AG04450 (cell line): Measurements from ENCODE around the gene VWA3A. TPM values are rescaled to one million over a fixed set of nuclear protein-coding genes. Genes with fewer than 3 reads are reported as not detected.

Source experiments
- CTCF ChIA-PET: fragments of 300-600, 350-600 bp; formaldehyde crosslinking; extraction: SDS; loops from one replicate; lab custom pipeline; 2022; ENCODE audit warnings: antibody characterized with exemption, inconsistent platforms; lab: Charles Lee
- POLR2A ChIA-PET: fragments of 350-600 bp; formaldehyde crosslinking; extraction: SDS; loops from one replicate; lab custom pipeline; 2021; ENCODE audit warnings: antibody characterized with exemption, inconsistent platforms; lab: Yijun Ruan, JAX
- DNase-seq: peaks from one replicate; pipeline ENCODE4 v3.0.0-alpha.2; 2011; ENCODE audit warnings: low read depth, low spot score
- H3K27ac ChIP-seq: one replicate; pipeline ENCODE4 v1.5.1; 2012; ENCODE audit warnings: low read depth, low read length, control low read depth
- H3K27me3 ChIP-seq: one replicate; pipeline ENCODE4 v1.6.0; 2012; ENCODE audit warnings: low read length; ENCODE audit not compliant: control insufficient read depth, insufficient read depth
- H3K4me3 ChIP-seq: 2 replicates; pipeline ENCODE4 v1.5.1; 2011; ENCODE audit warnings: mild to moderate bottlenecking, low read depth, low read length, control low read depth
- H3K9me3 ChIP-seq: 2 replicates; pipeline ENCODE4 v1.5.1; 2012; ENCODE audit warnings: low read length; ENCODE audit not compliant: control insufficient read depth, insufficient read depth
- CTCF ChIP-seq: IDR thresholded peaks from 2 replicates; pipeline ENCODE4 v1.5.1; 2011; ENCODE audit warnings: low read depth, low read length, control low read depth, inconsistent platforms
- polyA plus RNA-seq: library from polyadenylated mRNA; depleted of rRNA; stranded (reverse); fragments of >200 nt; gene quantifications from 2 replicates; pipeline ENCODE4 v1.2.3, GENCODE V29; 2011

Gene VWA3A
- polyA plus RNA-seq, 1 experiment, result not detected

DNA sequence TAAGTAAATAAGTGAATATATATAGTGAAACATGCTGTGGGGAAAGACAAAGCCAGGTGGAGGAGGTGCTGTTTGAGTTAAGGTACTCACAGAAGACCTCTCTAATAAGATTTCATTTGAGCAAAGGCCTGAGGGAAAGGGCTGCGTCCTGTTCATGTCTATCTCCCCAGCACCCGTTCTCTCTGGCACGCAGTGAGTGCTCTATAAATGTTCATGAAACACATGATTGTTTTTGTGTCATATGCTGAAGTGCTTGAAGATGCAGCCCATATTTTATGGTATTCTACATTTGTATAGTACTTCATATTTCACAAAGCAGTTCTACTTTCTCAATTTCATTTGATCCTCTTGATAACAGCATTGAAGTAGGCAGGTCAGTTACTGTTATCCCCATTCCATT lies 990 bp downstream of the VWA3A start:
- Histone ChIP-seq H3K4me3 (no peak overlapping the region), H3K9me3 (no peaks in the 10 kb centered on the region), H3K27me3 (peaks cover 6% of the 10 kb centered on the region), H3K27ac (no peak overlapping the region)
- ChIA-PET CTCF (interaction anchor here (0.7 to 7.6 kb wide), 4 partner anchors 15 to 93 kb away, joined by 3 to 96 read pairs (median 4); no protein-coding TSS in a partner anchor), POLR2A (no interaction called here)
- no peak for TF ChIP-seq CTCF
- DNase-seq, result no peak

GRCh38 chr16:22093996-22094395 lies 1.7 kb downstream of the VWA3A start:
- Histone ChIP-seq H3K27me3 (peaks cover 6% of the 10 kb centered on the region), H3K27ac (no peak overlapping the region), H3K4me3 (no peak overlapping the region), H3K9me3 (no peaks in the 10 kb centered on the region)
- CTCF ChIA-PET, result interaction anchor here (0.7 to 7.6 kb wide), 4 partner anchors 16 to 94 kb away, joined by 3 to 96 read pairs (median 4); no protein-coding TSS in a partner anchor
- no peak for DNase-seq
- no peak for TF ChIP-seq CTCF
- POLR2A ChIA-PET, result no interaction called here

GRCh38 chr16:22098405-22099255 lies 6.3 kb downstream of the VWA3A start:
- Histone ChIP-seq H3K9me3 (no peaks in the 10 kb centered on the region), H3K4me3 (peak overlapping the region; percentile 8; the same call in 1 of the 2 replicates), H3K27ac (no peak overlapping the region), H3K27me3 (peaks cover 5% of the 10 kb centered on the region)
- peak; percentile 66 for TF ChIP-seq CTCF
- no peak for DNase-seq
- ChIA-PET CTCF (interaction anchor here (0.5 to 4.5 kb wide), 28 partner anchors 9 to 1047 kb away, joined by 3 to 39 read pairs (median 4); partner anchors contain the start of genes MOSMO and UQCRC2), POLR2A (no interaction called here)

- TF ChIP-seq CTCF, result no peak
- ChIA-PET CTCF (interaction anchor here (0.5 to 4.5 kb wide), 28 partner anchors 10 to 1046 kb away, joined by 3 to 39 read pairs (median 5); partner anchors contain the start of genes MOSMO and UQCRC2), POLR2A (no interaction called here)
- DNase-seq, result no peak
- Histone ChIP-seq H3K27ac (no peak overlapping the region), H3K27me3 (no peaks in the 10 kb centered on the region), H3K4me3 (no peak overlapping the region), H3K9me3 (no peaks in the 10 kb centered on the region)
These were observed 7.1 kb downstream of the VWA3A start for GRCh38 chr16:22099256-22099975.
